OCI-LY1 (cell line): ENCODE data around the gene NOX5.

Source experiments
- EZH2 ChIP-seq: fragments of 200-600 bp; sonication (generic), shearing (Covaris generic); IDR thresholded peaks from 2 replicates; pipeline ENCODE4 v1.8.0; 2017; ENCODE audit warnings: borderline replicate concordance, mixed run types, mild to moderate bottlenecking, antibody characterized with exemption, low read length, moderate library complexity, mixed read lengths
- TF ChIP-seq, protein P1 (sequence below): fragments of 200-600 bp; sonication (generic), shearing (Covaris generic); IDR thresholded peaks from 2 replicates; pipeline ENCODE4 v1.5.1; 2017; ENCODE audit warnings: mild to moderate bottlenecking, antibody characterized with exemption, low read length, moderate library complexity, mixed read lengths

DNA sequence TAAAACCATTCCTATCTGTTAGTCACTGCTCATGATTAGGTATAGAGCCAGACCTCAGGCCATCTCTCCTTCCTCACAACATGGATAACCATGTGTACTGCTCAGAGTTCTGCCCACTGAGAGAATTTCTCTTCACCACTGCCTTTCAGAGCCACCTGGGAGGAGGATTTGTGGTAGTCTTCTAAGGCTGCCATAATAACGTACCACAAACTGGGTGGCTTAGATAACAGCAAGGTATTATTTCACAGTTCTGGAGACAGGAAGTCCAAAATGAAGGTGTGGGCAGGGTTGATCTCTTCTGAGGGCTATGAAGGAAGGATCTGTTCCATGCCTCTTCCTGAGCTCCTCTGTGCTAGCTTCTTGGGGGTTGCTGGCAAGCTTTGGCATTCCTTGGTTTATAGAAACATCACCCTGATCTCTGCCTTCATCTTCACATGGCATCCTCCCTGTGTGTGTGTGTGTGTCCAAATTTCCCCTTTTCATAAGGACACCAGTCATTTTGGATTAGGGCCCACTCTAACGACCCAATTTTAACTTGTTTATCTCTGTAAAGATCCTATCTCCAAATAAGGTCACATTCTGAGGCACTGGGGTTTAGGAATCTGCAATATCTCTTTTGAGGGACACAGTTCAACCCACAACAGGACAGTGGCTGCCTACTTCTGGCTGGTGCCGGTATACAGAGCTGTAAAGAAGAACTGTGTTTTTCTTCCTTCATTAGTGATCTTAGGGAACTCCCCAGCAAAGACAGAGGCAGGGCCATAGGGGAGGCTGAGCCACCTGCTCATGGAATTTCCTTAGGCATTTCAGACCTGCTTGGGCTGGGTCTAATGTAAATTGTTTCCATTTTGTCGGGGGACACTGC is 42.1 kb upstream of the NOX5 start:
- TF ChIP-seq, protein P1, sequence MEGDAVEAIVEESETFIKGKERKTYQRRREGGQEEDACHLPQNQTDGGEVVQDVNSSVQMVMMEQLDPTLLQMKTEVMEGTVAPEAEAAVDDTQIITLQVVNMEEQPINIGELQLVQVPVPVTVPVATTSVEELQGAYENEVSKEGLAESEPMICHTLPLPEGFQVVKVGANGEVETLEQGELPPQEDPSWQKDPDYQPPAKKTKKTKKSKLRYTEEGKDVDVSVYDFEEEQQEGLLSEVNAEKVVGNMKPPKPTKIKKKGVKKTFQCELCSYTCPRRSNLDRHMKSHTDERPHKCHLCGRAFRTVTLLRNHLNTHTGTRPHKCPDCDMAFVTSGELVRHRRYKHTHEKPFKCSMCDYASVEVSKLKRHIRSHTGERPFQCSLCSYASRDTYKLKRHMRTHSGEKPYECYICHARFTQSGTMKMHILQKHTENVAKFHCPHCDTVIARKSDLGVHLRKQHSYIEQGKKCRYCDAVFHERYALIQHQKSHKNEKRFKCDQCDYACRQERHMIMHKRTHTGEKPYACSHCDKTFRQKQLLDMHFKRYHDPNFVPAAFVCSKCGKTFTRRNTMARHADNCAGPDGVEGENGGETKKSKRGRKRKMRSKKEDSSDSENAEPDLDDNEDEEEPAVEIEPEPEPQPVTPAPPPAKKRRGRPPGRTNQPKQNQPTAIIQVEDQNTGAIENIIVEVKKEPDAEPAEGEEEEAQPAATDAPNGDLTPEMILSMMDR, result no peak
- TF ChIP-seq EZH2, result no peak
